Middle frontal gyrus (tissue), 1 donor: ENCODE data around the gene CPN2.

ENCODE experiments used
- DNase-seq: peaks from one replicate; pipeline ENCODE4 v3.0.0-alpha.2; 2015; ENCODE audit warnings: low spot score; ENCODE audit errors: extremely low spot score

CPN2 gene

GRCh38 chr3:194314388-194315068 lies 36.6 kb downstream of the CPN2 start:
- no peak for DNase-seq

DNA sequence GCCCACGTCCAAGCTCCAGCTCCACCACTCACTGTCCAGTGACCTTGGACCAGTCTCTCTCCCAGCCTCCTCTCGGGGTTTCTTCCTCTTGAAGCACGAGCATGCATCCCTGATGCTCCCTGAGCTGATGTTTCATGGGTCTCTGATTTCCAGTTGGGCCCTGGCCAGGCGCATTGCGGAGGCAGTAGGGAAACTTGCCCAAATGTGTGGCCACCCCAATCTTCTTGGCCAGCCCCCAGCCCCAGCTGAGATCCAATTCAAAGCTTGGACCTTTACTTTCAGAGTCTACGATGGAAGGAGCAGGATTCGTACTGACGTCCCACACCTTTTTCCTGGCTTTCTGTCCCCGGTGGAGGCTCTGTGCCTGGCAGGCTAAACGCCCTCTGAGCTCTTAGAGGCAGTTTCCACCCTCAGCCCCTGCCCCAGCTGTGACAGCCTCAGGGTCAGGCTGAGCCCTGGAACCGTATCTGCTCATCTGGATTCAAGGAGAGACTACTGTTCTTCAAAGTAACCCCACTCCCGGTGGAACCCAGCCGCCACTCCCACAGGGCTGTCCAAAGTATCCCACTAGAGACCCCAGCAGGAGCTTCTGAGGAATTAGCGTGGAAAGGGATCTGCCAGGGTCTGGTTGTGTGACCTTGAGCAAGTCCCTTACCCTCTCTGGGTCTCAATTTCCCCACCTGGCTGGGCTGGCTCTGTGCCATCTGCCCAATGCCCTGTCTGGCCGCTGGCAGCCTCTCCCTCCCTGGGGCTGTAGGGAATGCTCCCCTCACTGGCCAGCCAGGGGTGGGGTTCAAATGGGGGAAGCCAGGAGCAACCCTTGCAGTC lies 37.4 kb downstream of the CPN2 start:
- DNase-seq = no peak

- DNase-seq = no peak
These were observed 38.3 kb downstream of the CPN2 start for GRCh38 chr3:194312743-194313281.

DNA sequence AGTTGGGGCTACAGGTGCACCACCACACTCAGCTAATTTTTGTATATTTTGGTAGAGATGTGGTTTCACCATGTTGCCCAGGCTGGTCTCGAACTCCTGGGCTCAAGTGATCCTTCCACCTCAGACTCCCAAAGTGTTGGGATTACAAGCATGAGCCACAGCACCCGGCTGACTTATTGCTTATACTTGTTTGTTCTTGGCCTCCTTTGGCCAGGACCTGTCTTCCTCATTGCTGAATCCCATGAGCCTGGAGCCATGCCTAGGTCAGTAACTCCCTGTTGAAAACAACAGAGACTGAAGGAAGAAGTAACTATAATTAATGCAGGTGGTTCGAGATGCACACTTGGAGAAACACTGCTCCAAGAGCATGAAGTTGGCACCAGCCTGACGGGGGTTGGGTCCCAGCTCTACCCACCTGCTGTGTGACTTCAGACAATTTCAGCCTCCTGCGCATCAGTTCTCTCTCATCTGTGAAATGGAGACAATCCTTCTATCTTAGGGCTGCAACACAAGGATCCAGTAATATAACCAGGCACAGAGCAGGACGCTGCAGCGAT lies 38.9 kb downstream of the CPN2 start:
- no peak for DNase-seq

DNA sequence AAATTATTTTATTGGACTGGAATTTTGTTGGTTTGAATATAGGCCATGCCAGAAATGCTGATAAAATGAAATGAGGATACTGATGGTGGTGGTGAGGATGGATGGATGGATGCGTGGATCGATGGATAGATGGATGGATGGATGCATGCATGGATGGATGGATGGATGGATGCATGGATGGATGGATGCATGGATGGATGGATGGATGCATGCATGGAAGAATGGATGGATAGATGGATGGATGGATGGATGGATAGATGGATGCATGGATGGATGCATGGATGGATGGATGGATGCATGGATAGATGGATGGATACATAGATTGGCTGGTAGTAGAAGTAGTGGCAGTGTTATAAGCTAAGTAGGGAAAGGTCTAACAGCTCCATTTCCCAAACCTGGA lies 40.1 kb downstream of the CPN2 start:
- DNase-seq = no peak

DNA sequence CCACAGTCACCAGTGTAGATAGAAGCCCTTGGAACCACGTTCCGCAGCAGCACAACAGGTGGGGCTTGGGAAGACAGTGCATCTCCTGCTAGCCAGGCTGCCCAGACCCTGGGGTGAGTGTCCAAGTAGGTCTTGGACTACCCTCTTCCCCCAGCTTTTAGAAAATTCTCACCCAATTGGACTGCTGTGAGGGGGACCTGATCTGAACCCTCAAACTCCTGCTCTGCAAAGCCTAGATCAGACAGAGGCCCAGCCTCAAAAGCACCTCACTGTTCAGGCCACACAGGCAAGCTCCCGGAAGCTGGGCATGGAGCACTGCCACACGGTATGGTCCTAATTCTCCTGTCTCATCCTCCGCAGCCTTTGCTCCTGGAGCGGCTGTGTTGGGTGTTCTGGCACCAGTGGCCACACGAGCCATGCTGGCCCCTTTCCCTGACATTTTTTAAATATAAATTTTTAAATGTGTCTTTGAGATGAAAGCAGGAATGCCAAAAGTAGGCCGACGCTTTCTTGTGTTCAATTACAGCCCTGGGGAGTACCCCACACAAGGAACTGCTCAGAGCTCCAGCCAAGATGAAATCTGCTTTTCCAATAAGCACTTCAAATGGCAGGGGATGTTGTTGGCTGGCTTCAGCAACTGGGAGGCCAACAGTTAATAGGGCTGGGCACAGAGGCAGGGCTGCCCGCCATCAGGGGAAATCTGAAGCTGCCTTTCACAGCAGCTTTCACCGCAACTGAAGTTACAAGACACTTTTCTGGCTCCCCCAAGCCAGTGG lies 40.9 kb downstream of the CPN2 start:
- DNase-seq = no peak

- DNase-seq = no peak
These were observed 42.3 kb downstream of the CPN2 start for GRCh38 chr3:194308601-194309449.

DNA sequence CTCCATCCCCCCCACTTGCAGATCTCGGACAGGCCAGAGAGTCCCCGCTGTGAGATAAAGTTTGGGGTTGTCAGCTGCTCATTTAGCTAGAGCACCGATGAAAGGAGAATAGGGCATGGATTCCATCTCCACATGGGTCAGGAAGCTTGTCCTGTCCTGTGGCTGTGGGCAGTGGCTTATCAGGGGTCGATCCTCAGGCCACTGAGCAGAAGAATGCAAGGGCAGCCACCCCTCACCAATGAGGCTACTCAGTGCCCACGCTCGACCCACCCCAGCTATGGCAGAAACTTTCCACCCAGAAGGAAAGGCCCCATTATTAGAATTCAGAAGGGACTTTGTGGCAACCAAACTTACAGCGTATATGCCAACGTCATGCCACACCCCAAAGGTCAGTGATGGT lies 43.3 kb downstream of the CPN2 start:
- DNase-seq = no peak

DNA sequence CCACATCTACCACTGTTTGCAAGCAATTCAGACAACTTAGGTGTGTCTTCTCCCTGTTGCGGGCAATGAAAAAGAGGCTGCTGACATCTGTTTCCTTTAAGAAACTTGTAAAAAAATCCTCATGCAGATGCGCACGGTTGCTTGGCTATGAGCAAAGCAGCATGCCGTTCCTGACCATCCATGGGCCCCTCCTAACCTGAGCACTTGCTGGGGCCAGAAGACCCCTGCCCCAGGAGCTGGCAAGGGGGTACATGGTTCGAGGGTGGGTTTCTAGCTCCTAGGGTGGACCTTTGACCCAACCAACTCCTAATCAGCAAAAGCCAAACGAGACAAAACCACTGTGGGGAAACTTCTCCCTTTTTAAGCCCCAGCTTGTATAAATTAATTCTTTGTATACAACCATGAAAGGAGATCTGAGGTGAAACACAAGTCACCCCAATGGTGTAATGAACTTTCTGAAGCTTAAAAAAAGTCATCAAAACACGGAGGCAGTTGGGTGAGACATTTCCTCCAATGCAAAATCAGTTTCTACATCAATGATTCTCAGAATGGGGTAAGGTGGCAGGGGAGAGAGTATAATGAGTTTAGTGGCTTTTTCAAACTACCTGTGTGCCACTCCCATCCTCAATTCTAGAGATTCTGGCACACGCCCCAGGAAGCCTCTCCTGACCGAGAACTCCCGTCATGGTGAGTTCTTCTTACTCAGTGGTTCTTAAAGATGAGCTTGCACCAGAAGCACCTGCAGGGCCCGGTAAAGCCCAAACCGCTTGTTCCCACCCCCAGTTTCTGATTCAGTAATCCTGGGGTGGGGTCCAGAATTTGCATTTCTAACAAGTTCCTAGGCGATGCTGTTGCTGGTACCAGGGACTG lies 44.1 kb downstream of the CPN2 start:
- no peak for DNase-seq

DNA sequence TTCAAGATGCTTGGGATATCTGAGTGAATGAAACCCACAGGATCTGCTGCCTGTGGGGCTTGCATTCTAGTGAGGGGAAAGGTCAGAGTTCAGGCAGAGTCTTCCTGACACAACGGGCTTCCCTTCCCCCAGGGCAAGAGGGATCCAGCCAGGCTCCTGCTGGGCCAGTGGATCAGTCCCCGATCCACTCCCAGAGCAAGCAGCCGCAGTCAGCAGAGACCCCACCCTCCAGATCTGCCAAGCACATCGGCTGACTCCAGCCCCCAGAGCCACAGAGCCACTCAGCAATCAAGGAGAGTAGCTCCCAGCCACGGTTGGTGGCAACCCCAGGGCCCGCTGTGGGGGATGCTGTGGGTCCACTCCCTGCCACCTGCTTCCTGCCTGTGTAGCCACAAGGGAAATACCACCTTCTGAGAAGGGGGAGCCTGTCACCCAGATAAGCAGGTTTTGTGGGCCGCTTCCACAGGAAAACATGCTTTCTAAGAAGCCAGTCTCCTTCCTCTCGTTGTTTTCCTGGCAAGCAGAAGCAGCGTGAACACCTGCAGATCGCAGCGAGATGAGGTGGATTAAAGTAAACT lies 44.9 kb downstream of the CPN2 start:
- DNase-seq = no peak

- no peak for DNase-seq
These were observed 45.6 kb downstream of the CPN2 start for GRCh38 chr3:194305356-194306108.

DNA sequence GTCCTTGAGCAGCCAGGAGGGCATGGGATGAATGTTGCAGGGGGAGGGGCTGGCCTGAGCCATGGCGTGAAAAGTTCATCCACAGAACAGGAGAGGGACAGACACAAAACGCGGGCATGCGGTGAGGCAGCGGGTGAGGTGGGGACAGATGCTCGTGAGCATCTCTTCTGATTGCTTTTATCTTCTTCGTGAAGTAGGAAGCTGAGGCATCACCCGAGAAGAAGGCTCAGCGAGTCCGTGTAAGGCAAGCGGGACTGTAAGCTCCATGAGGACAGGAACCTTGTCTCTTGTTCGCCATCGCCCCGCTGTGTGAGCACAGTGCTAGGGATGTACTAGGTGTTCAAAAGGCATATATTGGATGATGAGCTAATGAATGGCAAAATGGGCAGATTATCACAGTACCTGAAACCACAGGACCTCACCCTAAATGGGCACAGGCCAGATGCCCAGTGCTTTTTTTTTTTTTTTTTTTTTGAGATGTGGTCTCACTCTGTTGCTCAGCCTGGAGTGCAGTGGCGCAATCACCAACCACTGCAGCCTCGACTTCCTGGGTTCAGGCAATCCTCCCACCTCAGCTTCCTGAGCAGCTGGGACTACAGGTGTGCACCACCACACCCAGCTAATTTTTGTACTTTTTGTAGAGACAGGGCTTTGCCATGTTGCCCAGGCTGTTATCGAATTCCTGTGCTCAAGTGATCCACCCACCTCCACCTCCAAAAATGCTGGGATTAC lies 46.8 kb downstream of the CPN2 start:
- DNase-seq = no peak

DNA sequence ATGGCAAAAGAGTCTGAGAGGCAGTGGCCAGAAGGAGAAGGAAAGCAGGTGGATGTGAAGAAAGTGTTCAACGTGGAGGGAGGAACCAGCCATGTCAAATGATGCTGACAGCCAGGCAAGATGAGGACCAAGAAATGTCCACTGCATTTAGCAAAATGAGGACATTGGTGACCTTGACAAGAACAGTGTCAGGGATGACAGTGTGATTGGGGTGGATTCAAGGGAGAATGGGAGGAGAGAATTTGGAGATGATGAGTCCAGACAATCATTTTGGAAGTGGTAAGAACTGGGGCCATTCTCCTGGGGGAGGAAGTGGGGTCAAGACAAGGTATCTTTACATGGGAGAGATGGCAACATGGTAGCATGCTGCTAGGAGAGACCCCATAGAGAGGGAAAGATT lies 47.4 kb downstream of the CPN2 start:
- DNase-seq = no peak

DNA sequence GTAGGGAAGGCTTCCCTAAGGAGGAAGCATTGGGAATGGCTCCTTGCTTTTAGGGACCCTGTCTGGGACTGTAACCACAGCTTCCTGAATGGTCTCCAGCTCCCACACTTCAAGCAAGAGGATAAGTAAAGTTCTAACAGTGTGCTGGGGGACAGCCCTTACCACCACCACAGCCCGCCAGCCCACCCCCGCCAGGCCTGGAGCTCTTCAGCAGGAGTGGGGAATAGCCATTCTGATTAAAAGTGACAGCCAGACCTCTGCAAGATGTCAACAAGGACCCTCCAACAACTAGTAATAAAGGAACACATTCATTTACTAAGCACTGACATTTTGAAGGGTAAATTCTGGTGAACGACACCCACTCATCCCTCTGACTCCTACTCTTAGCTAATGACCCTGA lies 49.4 kb downstream of the CPN2 start:
- no peak for DNase-seq

GRCh38 chr3:194300936-194301335 lies 50.2 kb downstream of the CPN2 start:
- no peak for DNase-seq

DNA sequence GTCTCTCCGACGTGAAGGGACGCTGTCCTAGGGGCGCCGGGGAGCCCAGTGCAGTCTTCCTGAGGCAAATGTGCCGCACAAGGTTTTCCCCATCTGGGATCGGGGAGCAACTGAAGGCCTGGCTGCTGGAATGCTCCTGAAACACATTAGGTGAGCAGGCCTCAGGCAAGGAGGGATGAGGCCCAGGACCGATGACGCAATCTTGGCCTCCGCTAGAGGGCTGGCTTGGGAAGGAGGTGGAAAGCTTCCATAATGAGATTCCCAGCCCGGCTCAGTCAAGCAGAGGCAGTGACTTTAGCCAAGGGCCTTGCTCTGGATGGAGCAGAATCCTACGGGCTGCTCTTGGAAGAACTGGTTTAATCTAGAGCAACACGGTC lies 50.8 kb downstream of the CPN2 start:
- no peak for DNase-seq

DNA sequence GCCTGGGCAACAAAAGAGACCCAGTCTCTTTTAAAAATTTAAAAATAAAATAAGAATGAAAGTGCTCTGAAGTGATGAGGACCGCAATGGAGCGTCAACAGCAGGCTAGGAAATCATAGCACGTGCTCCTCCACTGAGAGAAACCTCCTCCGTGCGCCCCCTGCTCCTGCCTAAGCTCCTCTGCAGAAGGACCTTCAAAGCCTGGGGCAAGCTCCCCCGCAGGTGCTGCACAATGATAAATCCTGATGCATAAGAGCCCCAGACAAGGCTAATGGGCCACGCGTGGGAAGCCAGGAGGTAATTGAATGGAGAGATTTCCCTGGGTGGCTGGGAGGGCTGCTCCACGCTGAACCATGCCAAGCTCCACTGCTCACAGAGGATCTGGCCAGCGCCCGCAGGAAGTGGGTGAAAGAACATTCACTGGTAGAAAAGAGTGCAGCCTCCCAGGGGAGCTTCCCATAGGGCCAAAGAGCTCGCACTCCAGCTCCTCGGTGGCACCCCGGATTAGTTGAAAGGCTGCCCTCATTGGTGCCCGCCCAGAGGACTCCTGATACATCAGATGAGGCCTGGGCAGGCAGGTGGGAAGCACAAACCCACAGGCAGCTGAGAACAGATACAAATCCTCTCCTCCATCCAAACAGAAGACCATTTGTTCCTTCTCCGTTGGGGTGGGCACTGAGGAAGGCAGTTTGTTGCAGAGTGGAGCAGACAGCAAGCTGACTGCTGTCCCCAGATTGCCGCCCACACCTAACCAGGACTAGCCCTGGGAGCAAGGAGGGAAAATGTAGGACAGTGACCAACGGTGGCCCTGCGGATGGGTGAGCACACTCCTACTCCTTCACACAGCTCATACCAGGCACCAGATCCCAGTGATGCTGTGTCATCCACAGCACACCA lies 52.5 kb downstream of the CPN2 start:
- no peak for DNase-seq
